Activated CD4-positive, alpha-beta T cell treated with anti-CD3 and anti-CD28 coated beads, Interleukin-2, Interleukin-6, amounts not matched to agents 100 ng/mL and 50 ng/mL, durations not matched to agents 16 hours and 8 hours (primary cell): Measurements from ENCODE around the gene ZNF423.

Source experiments
- DNase-seq: peaks from one replicate; pipeline ENCODE4 v3.0.0-alpha.2; 2020

The ZNF423 gene

GRCh38 chr16:49867796-49868668 lies 12.1 kb upstream of the ZNF423 start:
- no peak for DNase-seq

- DNase-seq = no peak
Observed at GRCh38 chr16:49867234-49867633, 11.3 kb upstream of the ZNF423 start.

- no peak for DNase-seq
Observed at GRCh38 chr16:49866595-49867071, 10.7 kb upstream of the ZNF423 start.

GRCh38 chr16:49862694-49863093 lies 6.8 kb upstream of the ZNF423 start:
- DNase-seq = no peak

GRCh38 chr16:49861299-49861698 lies 5.4 kb upstream of the ZNF423 start:
- no peak for DNase-seq

DNA sequence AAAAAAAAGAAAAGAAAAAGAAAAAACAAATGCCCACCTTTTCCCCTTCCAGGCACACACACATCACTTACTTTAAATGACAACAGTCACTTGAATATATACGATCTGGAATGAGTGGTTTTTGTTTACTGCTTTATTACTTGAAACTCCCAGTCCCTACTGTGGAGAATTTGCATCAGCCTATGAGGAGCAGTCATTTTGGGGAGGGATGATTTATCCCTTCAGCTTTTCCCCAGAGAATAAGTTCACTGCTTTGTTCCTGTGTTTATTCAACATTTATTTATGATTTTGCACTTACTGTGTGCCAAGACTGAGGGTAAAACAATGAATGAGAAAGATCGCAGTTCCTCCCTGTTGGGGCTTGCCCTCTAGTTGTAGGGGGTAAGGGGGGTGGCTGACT lies 4.7 kb upstream of the ZNF423 start:
- no peak for DNase-seq

DNA sequence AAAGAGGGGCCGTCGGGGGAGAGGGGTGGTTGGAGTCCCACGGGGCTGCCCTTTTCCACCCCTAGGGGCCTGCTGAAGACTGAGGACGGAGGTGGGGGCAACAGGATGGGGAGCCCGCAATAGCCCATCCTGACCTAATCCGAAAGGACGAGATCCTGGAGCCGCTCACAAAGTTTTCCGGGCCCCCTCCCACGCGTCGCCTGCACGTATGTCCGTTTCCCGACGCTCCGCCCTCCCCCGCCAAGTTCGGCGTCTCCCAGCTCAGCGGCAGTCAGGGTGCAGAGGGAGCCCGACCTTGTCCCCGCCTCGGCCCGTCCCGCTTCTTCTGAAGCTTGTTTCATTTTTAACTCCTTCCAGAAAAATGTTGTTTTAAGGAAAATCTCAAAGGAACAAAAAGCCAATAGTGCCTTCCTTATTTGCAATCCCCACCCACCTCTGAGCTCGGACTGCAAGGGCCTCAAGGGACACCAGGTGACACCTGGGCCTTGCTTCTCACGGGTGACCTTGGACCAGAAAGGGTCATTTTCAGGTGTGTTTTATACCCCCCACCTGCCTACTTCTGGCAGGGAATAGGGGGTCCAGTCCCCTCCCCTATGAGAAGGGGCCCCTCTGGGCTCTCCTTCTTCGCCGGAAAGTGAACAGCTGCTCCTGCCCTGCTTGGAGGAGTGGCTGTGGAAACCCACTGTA lies 3.4 kb upstream of the ZNF423 start:
- DNase-seq = no peak

GRCh38 chr16:49858200-49859124 lies 2.5 kb upstream of the ZNF423 start:
- peak; percentile 14 for DNase-seq

GRCh38 chr16:49857423-49858181 lies 1.7 kb upstream of the ZNF423 start:
- DNase-seq = peak; percentile 72

- DNase-seq = peak; percentile 28
Observed at GRCh38 chr16:49856672-49857330, 889 bp upstream of the ZNF423 start.

GRCh38 chr16:49855280-49855821 lies 561 bp downstream of the ZNF423 start:
- peak; percentile 78 for DNase-seq

DNA sequence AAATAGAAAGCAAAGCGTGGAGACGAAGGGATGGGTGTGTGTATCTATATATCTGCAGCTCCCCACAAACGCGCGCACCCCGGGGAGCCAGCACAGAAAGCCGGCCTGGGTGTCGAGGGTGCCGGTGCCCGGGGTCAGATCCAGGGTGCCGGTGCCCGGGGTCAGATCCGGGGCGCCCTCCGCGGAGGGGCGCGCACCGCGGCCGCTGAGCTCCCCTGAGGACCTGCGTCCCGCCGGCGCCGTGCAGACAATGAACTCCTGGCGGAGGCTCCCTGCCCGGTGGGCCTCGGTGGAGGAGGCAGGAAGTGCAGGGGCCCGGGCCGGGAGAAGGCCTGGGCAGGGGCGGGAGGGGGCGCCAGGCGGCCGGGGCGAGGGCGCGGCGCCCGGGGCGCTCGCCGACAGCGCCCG lies 1.1 kb downstream of the ZNF423 start:
- no peak for DNase-seq

DNA sequence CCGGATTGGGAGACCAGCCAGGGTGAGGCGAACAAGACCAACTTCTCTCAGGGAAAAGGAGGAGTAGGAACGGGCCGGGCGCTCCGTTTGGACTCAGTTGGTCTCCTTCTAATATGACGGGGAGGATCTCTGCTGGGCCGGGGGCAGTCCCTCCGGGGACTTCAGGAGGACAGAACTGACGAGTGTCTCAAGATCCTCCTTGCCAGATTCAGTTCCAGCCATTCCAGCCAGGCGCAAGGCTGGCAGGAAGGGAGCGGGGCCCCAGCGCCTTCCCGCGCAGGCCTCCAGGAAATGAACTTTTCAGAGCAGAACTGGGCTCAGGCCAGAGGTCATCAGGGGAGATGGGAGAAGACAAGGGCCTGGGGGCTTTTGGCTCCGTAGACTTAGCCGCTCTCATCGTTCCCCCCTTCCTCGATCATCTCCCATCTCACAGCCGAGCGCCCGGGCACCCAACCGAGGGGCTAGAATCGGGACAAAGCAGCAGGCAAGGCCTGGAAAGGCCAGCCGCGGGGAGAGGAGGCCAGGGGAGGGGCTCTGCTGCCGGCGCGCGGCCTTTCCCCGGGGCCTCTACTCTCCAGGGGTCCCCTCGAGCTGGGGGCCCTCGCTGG lies 1.6 kb downstream of the ZNF423 start:
- no peak for DNase-seq

DNA sequence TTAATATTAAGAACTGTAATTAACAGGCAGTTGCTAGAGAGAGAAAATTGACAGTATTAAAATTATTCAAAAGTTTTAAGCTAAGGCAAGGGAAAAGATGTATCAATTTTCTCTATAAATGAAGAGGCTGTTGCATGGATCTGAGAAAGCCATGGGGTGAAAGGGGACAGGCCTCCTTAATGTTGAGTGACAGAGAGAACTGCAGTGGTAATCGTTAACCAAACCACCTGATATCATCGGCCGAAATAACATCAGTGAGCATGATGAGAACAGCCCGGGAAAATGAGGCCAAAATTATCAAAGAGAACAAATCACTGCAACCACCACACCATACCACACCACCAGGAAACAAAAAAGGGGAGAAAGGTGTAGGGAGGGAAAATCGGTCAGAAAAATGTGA lies 3.6 kb downstream of the ZNF423 start:
- no peak for DNase-seq

- no peak for DNase-seq
Observed at GRCh38 chr16:49851468-49851787, 4.5 kb downstream of the ZNF423 start.

DNA sequence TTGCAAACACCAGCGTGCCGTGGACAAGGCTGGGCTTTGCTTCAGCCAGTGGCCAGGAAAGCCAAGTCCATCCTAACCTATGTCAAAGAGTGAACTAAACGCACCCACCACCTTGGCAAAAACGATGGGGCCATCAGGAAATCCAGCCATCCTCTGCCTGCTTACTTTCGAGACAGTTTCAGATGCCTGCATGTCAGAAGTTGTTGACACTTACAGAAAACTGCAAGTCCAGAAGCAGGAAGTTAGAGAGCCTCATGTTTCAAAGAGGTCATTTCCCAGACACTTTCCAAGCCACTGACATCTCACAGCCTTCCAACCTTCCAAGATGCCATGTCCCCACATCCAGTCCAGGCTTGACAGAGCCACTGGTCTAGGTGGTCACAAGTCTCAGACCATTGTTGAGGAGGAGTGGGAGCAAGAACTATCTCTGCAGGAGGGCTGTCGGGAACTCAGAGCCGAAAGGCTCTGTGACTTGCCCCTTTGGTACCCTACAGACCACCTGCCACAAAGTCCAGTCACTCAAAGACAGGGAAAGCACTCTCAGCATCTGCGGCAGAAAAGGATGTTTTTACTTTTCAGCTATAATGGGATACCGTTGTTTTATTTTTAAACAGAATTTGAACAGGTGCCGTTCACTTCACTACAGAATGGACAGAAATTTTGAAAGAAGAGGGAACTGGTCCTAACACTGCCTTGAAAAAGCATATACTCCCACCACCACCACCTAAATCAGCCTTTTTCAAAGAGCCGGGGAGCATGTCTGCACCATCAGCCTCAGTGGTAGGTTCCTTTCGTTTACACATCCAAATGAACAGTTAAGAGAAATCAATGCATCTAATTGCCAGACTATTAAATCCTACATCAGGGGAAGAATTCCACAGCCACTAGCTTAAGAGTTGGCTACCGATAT lies 5.1 kb downstream of the ZNF423 start:
- DNase-seq = no peak

- DNase-seq = no peak
Observed at GRCh38 chr16:49849754-49850108, 6.2 kb downstream of the ZNF423 start.

DNA sequence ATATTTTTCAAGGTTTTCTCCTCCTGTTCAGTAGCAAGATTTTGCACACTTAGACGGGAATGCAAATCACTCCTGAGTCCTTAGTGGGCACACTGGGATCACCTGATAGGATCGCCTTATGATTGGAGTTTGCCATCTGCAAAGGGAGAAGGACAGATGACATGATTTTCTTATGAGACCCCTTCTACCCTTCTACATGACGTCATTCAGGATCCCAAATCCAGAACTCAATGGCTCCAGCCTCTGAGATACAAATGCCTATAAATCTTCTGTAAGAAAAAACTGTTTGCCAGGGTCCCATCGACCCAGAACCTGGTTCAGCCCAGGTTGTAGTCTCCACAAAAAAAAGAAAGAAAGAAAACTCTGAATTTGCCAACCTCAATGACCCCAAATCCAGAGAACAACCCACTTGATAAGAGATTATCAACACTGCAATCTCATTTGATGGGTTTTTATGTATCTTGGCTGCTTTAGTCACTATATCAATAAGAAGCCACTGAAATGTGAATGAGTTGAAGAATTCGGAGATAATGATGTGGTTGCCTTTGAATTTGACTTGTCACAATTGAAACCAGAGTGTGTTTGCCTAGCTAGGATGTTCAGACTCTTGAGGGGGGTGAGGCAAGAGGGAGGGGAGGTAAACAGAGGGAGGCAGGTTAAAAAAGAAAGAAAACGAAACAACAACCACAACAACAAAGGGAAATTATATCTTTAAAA lies 6.7 kb downstream of the ZNF423 start:
- DNase-seq = no peak

DNA sequence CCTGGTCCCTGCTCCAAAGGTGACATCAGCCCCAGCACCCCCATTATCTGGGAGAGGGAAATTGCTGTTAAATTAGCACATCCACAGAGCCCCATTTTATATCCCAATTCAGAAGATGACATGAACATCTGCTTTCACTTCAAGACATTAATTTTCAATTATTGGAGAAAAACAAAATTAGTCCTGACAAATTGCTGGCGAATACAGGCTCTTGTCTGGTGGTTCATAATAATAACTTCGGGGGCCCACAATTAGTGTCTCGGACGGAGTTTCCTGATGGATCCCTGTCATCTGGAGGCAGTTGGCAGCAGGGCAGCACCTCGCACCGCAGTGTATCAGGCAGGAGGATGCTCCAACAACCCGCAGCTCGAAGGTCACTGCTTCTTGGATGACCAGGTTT lies 7.4 kb downstream of the ZNF423 start:
- no peak for DNase-seq
